Measurements from ENCODE around the gene CXorf58. TPM values are rescaled to one million over a fixed set of nuclear protein-coding genes. Genes with fewer than 3 reads are reported as not detected.
"Not testable (repeated sequence)": the region's sequence is repeated elsewhere in the genome, so short reads cannot be mapped to it uniquely, and the experiment has no call there.

The CXorf58 gene
- total RNA-seq, 1 experiment from 2014 or later, result 0.71 TPM

- Histone ChIP-seq H3K9me3 (replicated peaks) (no peaks in the 10 kb centered on the region), H3K27me3 (no peaks in the 10 kb centered on the region), H3K4me1 (no peaks in the 10 kb centered on the region), H3K4me3 (no peak overlapping the region), H3K36me3 (no peaks in the 10 kb centered on the region), H3K27ac (no peak overlapping the region)
- DNase-seq, result no peak
Measured at GRCh38 chrX:23888887-23889501, 18.8 kb upstream of the CXorf58 start.

GRCh38 chrX:23890933-23891332, 16.9 kb upstream of the CXorf58 start:
- Histone ChIP-seq H3K4me3 (no peak overlapping the region), H3K36me3 (no peaks in the 10 kb centered on the region), H3K27ac (no peak overlapping the region), H3K9me3 (replicated peaks) (no peaks in the 10 kb centered on the region), H3K27me3 (no peaks in the 10 kb centered on the region), H3K4me1 (no peaks in the 10 kb centered on the region)
- no peak for DNase-seq

- not testable (repeated sequence) for H3K4me3 ChIP-seq, H3K27ac ChIP-seq, DNase-seq
Measured at GRCh38 chrX:23894993-23895392, 12.8 kb upstream of the CXorf58 start.

GRCh38 chrX:23896539-23896938, 11.3 kb upstream of the CXorf58 start:
- not testable (repeated sequence) for H3K36me3 ChIP-seq; H3K27me3 ChIP-seq; H3K4me3 ChIP-seq; H3K27ac ChIP-seq; H3K4me1 ChIP-seq; DNase-seq; H3K9me3 ChIP-seq (replicated peaks)

More at GRCh38 chrX:23894993-23895392, 12.8 kb upstream of the CXorf58 start:
- not testable (repeated sequence) for H3K9me3 ChIP-seq (replicated peaks); H3K27me3 ChIP-seq; H3K4me1 ChIP-seq; H3K36me3 ChIP-seq

- Histone ChIP-seq H3K27me3 (no peaks in the 10 kb centered on the region), H3K27ac (no peak overlapping the region), H3K4me3 (no peak overlapping the region), H3K4me1 (peaks cover 12% of the 10 kb centered on the region), H3K9me3 (replicated peaks) (no peaks in the 10 kb centered on the region), H3K36me3 (no peaks in the 10 kb centered on the region)
- DNase-seq, result no peak
Measured at GRCh38 chrX:23896981-23897380, 10.8 kb upstream of the CXorf58 start.

- no peaks in the 10 kb centered on the region for H3K36me3 ChIP-seq
- H3K4me1 ChIP-seq, result peaks cover 12% of the 10 kb centered on the region
- H3K27ac ChIP-seq, result no peak overlapping the region
- no peak for DNase-seq
- H3K27me3 ChIP-seq, result no peaks in the 10 kb centered on the region
- no peak overlapping the region for H3K4me3 ChIP-seq
- no peaks in the 10 kb centered on the region for H3K9me3 ChIP-seq (replicated peaks)
Measured at GRCh38 chrX:23898412-23898959, 9.3 kb upstream of the CXorf58 start.

- Histone ChIP-seq H3K36me3 (no peaks in the 10 kb centered on the region), H3K4me3 (no peak overlapping the region), H3K27ac (no peak overlapping the region), H3K27me3 (no peaks in the 10 kb centered on the region), H3K9me3 (replicated peaks) (no peaks in the 10 kb centered on the region), H3K4me1 (peaks cover 12% of the 10 kb centered on the region)
- no peak for DNase-seq
Measured at GRCh38 chrX:23900220-23900797, 7.5 kb upstream of the CXorf58 start.

GRCh38 chrX:23901060-23901459, 6.7 kb upstream of the CXorf58 start:
- H3K36me3 ChIP-seq, result no peaks in the 10 kb centered on the region
- H3K27me3 ChIP-seq, result no peaks in the 10 kb centered on the region
- H3K27ac ChIP-seq, result no peak overlapping the region
- no peak overlapping the region for H3K4me3 ChIP-seq
- peaks cover 12% of the 10 kb centered on the region for H3K4me1 ChIP-seq
- H3K9me3 ChIP-seq (replicated peaks), result no peaks in the 10 kb centered on the region
- DNase-seq, result no peak

- peak; percentile 54 to 81 for DNase-seq
- Histone ChIP-seq H3K9me3 (replicated peaks) (no peaks in the 10 kb centered on the region), H3K4me3 (no peak overlapping the region), H3K27ac (no peak overlapping the region), H3K4me1 (peaks cover 17% of the 10 kb centered on the region), H3K36me3 (no peaks in the 10 kb centered on the region), H3K27me3 (no peaks in the 10 kb centered on the region)
Measured at GRCh38 chrX:23901805-23902204, 6.0 kb upstream of the CXorf58 start.

GRCh38 chrX:23902419-23902818, 5.4 kb upstream of the CXorf58 start:
- no peaks in the 10 kb centered on the region for H3K9me3 ChIP-seq (replicated peaks)
- peaks cover 17% of the 10 kb centered on the region for H3K4me1 ChIP-seq
- no peak overlapping the region for H3K27ac ChIP-seq
- H3K36me3 ChIP-seq, result no peaks in the 10 kb centered on the region
- H3K4me3 ChIP-seq, result no peak overlapping the region
- no peaks in the 10 kb centered on the region for H3K27me3 ChIP-seq
- peak in 1 of 2 experiments; percentile 67 for DNase-seq

- Histone ChIP-seq H3K27ac (no peak overlapping the region), H3K4me3 (no peak overlapping the region), H3K4me1 (peaks cover 15% of the 10 kb centered on the region), H3K9me3 (replicated peaks) (no peaks in the 10 kb centered on the region), H3K36me3 (no peaks in the 10 kb centered on the region), H3K27me3 (no peaks in the 10 kb centered on the region)
- peak in 1 of 2 experiments; percentile 29 for DNase-seq
Measured at GRCh38 chrX:23904096-23904495, 3.7 kb upstream of the CXorf58 start.

GRCh38 chrX:23907111-23907497, 702 bp upstream of the CXorf58 start:
- peak overlapping the region; percentile 90 for H3K27ac ChIP-seq

GRCh38 chrX:23908219-23909004, 606 bp downstream of the CXorf58 start:
- Histone ChIP-seq H3K4me1 (peaks cover 5% of the 10 kb centered on the region), H3K36me3 (no peaks in the 10 kb centered on the region), H3K9me3 (replicated peaks) (no peaks in the 10 kb centered on the region), H3K4me3 (peak overlapping the region; percentile 71), H3K27me3 (no peaks in the 10 kb centered on the region), H3K27ac (no peak overlapping the region)
- no peak for DNase-seq

More at GRCh38 chrX:23907111-23907497, 702 bp upstream of the CXorf58 start:
- peak overlapping the region; percentile 71 for H3K4me3 ChIP-seq
- no peaks in the 10 kb centered on the region for H3K36me3 ChIP-seq
- DNase-seq, result peak; percentile 39 to 52
- no peaks in the 10 kb centered on the region for H3K9me3 ChIP-seq (replicated peaks)
- H3K27me3 ChIP-seq, result no peaks in the 10 kb centered on the region
- H3K4me1 ChIP-seq, result peaks cover 5% of the 10 kb centered on the region

GRCh38 chrX:23911126-23911835, 3.5 kb downstream of the CXorf58 start:
- H3K36me3 ChIP-seq, result no peaks in the 10 kb centered on the region
- H3K4me1 ChIP-seq, result peaks cover 4% of the 10 kb centered on the region
- no peaks in the 10 kb centered on the region for H3K9me3 ChIP-seq (replicated peaks)
- no peak overlapping the region for H3K4me3 ChIP-seq
- no peak overlapping the region for H3K27ac ChIP-seq
- no peaks in the 10 kb centered on the region for H3K27me3 ChIP-seq
- no peak for DNase-seq

- H3K4me1 ChIP-seq, result no peaks in the 10 kb centered on the region
- no peak overlapping the region for H3K27ac ChIP-seq
- no peaks in the 10 kb centered on the region for H3K36me3 ChIP-seq
- H3K27me3 ChIP-seq, result no peaks in the 10 kb centered on the region
- no peak for DNase-seq
- H3K9me3 ChIP-seq (replicated peaks), result no peaks in the 10 kb centered on the region
- H3K4me3 ChIP-seq, result no peak overlapping the region
Measured at GRCh38 chrX:23919148-23919547, 11.3 kb downstream of the CXorf58 start.
